Activated T-helper 1 cell treated with anti-CD3 and anti-CD28 coated beads, Interleukin-12 subunit alpha, Interleukin-12 subunit beta, Interleukin-2, Interleukin-4 antibody, amounts not matched to agents 30 ng/mL and 10 ng/mL and 1 ng/mL, durations not matched to agents 14 hours and 24 hours and 36 hours (primary cell): Measurements from ENCODE around the gene SH3GLB2. TPM values are rescaled to one million over a fixed set of nuclear protein-coding genes. Genes with fewer than 3 reads are reported as not detected.
"Not testable (repeated sequence)": the region's sequence is repeated elsewhere in the genome, so short reads cannot be mapped to it uniquely, and the experiment has no call there.

ENCODE experiments used
- DNase-seq: peaks from one replicate; pipeline ENCODE4 v3.0.0; 2021; ENCODE audit warnings: low spot score
- H3K27ac Mint-ChIP-seq: one replicate; pipeline ENCODE4 v1.8.0; 2021; ENCODE audit warnings: mild to moderate bottlenecking, mixed read lengths
- H3K27me3 Mint-ChIP-seq: one replicate; pipeline ENCODE4 v1.8.0; 2022; ENCODE audit warnings: mild to moderate bottlenecking, moderate library complexity, mixed read lengths; ENCODE audit not compliant: insufficient read depth
- H3K36me3 Mint-ChIP-seq: one replicate; pipeline ENCODE4 v1.8.0; 2021; ENCODE audit warnings: low read depth, mixed read lengths
- H3K4me1 Mint-ChIP-seq: one replicate; pipeline ENCODE4 v1.8.0; 2021; ENCODE audit warnings: low read depth, mixed read lengths
- H3K4me3 Mint-ChIP-seq: one replicate; pipeline ENCODE4 v1.8.0; 2021; ENCODE audit warnings: mild to moderate bottlenecking, moderate library complexity, mixed read lengths
- H3K9me3 Mint-ChIP-seq: one replicate; pipeline ENCODE4 v1.8.0; 2021; ENCODE audit warnings: mixed read lengths
- intact Hi-C: fragments of 100-400 bp; cut with micrococcal nuclease; formaldehyde crosslinking; loops from one replicate; pipeline ENCODE4 v1.15.1; 2024
- total RNA-seq: library from RNA; stranded (reverse); gene quantifications from 2 replicates; pipeline ENCODE4 v1.2.3, GENCODE V29; 2022

The SH3GLB2 gene
- total RNA-seq, 1 donor from 2014 or later, result 74.8 TPM

DNA sequence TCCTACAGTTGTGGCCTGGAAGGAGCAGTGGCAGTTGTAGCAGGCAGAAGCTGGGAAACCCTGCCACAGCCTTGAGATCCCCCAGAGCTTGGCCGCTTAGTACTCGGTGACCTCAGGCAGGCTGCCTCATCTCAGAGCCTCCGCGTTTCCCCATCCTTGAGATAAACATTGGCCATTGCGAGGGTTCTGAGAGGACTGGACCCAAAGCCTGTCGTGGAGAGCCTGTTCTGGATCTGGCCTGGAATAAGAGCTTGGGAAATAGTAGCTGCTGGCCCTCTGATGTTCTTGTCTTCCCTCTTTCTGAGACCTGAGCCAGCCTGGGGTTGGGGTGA is 9.6 kb upstream of the SH3GLB2 start:
- Mint-ChIP-seq H3K4me1 (peaks cover 20% of the 10 kb centered on the region), H3K27ac (peak overlapping the region; percentile 37), H3K4me3 (peak overlapping the region; percentile 97), H3K27me3 (peaks cover 2% of the 10 kb centered on the region), H3K36me3 (peaks cover 15% of the 10 kb centered on the region), H3K9me3 (no peaks in the 10 kb centered on the region)
- intact Hi-C loops, result loop anchor here (2.0 to 10.0 kb wide), 2 partner anchors 221 to 1813 kb away; no protein-coding TSS in a partner anchor
- DNase-seq, result no peak

DNA sequence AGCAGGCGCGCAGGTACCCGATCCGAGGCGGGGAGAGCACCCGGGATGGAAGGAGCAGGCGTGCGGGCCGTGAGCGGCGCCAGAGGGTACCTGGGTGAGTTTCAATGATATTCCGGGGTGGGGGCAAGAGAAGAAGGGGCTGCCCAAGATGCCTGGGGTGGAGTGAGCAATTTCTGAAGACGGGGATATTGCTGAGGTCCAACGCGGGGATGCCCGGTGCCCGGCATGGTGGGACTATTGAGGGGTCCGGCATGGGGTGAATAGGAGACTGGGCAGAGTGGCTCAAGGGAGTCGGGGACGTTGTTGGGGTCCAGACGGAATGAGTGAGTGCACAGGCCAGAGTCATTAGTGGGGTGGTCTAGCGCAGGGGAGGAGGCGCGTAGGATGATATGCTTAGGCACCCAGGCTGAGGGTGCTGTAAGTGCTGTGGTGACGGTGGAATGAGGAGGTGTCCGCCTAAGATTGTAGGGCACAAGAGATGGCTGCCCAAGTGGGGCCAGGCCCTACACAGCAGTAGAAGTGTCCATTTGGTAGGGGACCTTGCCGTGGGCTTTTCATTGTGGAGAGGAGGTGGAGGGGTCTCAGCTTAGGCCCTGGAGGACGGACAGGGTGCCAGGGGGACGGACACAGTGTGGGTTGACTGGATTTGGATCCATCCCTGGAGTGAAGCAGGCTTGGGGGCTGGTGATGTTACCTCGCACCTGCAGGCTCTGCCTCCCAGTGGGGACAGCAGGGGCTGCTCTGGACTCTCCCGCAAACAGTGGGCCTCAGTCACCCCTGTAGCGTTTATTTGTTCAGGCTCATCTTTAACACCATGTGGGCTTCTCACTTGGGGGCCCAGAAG is 9.0 kb upstream of the SH3GLB2 start:
- peak overlapping the region; percentile 79 for H3K27ac Mint-ChIP-seq
- DNase-seq, result no peak
- peak overlapping the region; percentile 97 for H3K4me3 Mint-ChIP-seq
- H3K36me3 Mint-ChIP-seq, result peaks cover 9% of the 10 kb centered on the region
- intact Hi-C loops, result loop anchor here (1.0 to 10.0 kb wide), 10 partner anchors 9 to 1812 kb away; partner anchors contain the start of genes BBLN, CRAT, DOLK and ENDOG
- H3K27me3 Mint-ChIP-seq, result peaks cover 2% of the 10 kb centered on the region
- H3K4me1 Mint-ChIP-seq, result peaks cover 20% of the 10 kb centered on the region
- no peaks in the 10 kb centered on the region for H3K9me3 Mint-ChIP-seq

DNA sequence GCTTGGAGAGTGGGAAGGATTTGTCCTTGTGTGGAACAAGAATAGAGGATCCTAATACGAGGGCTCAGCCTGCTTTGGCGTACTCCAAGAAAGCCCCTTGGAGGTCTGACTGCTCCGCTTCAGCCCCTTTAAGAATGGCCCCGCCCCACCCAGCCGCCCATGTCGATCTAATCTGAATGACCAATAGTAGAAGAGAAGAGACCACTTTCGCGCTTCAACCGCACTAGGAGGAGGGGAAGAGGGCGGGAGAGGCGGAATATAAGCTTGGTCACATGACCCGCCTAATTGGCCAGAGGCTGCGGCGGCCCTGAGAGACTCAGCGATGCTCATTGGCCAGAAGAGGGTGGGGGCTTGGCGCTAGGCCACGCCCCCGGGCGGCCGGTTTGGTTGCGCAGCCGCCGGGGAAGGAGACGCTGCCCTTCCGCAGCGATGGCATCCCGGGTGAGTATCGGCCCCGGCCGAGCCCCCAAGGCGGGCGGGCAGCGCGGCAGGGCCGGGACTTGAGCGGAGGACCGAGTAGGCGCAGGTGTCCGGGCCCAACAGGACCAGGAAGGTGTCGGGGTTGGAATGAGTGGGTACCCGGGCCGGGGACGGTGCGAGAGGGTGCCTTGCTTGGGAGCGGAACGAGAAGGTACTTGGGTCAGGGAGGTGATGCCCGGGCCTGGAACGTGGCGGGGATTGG is 8.3 kb upstream of the SH3GLB2 start, which contains the start of gene MIGA2:
Gene MIGA2 (plus strand): TSS at position 386 of the 682 bp plus-strand sequence. CDS start 3,969 bp downstream, outside the sequence.
- Mint-ChIP-seq H3K27me3 (peaks cover 2% of the 10 kb centered on the region), H3K27ac (peak within 1 kb of the TSS; percentile 79), H3K4me3 (peak within 1 kb of the TSS; percentile 97), H3K36me3 (peaks cover 3% of the 10 kb centered on the region), H3K9me3 (no peaks in the 10 kb centered on the region), H3K4me1 (peaks cover 20% of the 10 kb centered on the region)
- DNase-seq, result peak; percentile 95
- intact Hi-C loops, result loop anchor here (1.0 to 10.0 kb wide), 10 partner anchors 8 to 1812 kb away; partner anchors contain the start of genes BBLN, CRAT, DOLK and ENDOG

DNA sequence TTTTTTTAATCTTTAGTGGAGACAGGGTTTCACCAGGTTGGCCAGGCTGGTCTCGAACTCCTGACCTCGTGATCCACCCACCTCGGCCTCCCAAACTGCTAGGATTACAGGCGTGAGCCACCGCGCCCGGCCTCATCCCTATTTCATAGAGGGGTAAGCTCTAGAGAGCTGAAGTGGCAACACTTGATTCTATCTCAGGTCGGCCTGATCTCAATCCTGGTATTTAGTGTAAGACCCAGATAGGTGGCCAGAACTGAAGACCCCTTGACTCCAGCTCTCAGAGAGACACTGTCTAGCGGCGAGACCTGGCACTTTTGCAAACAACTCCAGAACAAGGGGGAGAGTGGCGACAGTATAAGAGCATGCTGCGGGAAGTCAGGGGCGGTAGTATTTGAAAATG is 7.7 kb upstream of the SH3GLB2 start:
- Mint-ChIP-seq H3K27ac (peak overlapping the region; percentile 54), H3K4me3 (peak overlapping the region; percentile 97), H3K4me1 (peaks cover 20% of the 10 kb centered on the region)
- H3K27me3 Mint-ChIP-seq, H3K9me3 Mint-ChIP-seq, H3K36me3 Mint-ChIP-seq, DNase-seq: not testable (repeated sequence)
- intact Hi-C loops, result loop anchor here (1.0 to 10.0 kb wide), 10 partner anchors 8 to 1811 kb away; partner anchors contain the start of genes BBLN, CRAT, DOLK and ENDOG

DNA sequence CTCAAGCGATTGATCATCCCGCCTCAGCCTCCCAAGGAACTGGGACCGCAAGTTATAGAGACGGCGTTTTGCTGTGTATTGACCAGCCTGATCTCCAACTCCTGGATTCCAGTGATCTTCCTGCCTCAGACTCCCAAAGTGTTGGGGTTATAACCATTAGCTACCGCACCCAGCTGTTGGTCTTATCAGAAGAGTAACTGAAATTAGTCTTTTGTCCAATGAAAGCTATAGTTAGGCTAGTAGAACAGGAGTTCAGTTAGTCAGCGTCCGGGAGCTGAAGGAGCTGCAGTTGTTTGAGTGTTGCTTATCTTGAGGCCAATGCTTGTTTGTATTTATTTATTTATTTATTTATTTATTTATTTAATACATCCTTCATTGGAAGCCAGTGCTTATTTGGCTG is 5.1 kb upstream of the SH3GLB2 start:
- no peak overlapping the region for H3K27ac Mint-ChIP-seq
- peaks cover 1% of the 10 kb centered on the region for H3K36me3 Mint-ChIP-seq
- DNase-seq, result no peak
- no peaks in the 10 kb centered on the region for H3K9me3 Mint-ChIP-seq
- intact Hi-C loops, result loop anchor here (10.0 kb wide), 1 partner anchor 1808 kb away; no protein-coding TSS in a partner anchor
- peaks cover 2% of the 10 kb centered on the region for H3K27me3 Mint-ChIP-seq
- peaks cover 24% of the 10 kb centered on the region for H3K4me1 Mint-ChIP-seq
- H3K4me3 Mint-ChIP-seq, result no peak overlapping the region

DNA sequence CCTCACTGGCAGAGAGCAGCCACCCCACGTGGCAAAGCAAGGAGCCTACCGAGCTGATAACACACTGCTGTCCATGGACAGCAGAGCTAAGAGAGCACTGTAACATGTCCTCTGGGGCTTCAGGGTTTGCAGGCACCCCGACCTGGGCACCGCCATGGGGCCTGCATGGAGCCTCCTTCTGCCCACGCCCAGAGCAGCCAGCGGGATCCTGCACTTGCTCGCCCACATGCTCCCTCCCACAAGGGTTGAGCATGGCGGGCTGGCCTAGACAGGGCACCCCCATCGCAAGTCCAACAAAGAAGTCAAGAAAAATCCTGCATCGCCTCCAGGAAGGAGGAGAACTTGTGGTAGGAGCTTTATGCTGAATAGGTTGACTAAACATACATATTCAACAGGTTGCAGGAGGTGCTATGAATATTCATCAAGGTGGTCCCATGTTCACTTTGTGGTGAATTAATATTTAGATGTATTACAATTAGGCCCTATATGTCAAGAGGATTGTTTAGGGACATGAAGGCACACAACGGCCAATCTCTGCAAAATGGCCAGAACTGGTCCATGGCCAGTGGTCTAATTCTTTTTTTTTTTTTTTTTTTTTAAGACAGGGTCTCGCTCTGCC is 4.5 kb upstream of the SH3GLB2 start:
- intact Hi-C loops, result loop anchor here (10.0 kb wide), 1 partner anchor 1808 kb away; no protein-coding TSS in a partner anchor
- H3K9me3 Mint-ChIP-seq, result no peaks in the 10 kb centered on the region
- no peak overlapping the region for H3K27ac Mint-ChIP-seq
- H3K27me3 Mint-ChIP-seq, result peaks cover 2% of the 10 kb centered on the region
- no peak for DNase-seq
- H3K4me1 Mint-ChIP-seq, result peaks cover 19% of the 10 kb centered on the region
- peaks cover 1% of the 10 kb centered on the region for H3K36me3 Mint-ChIP-seq
- no peak overlapping the region for H3K4me3 Mint-ChIP-seq

DNA sequence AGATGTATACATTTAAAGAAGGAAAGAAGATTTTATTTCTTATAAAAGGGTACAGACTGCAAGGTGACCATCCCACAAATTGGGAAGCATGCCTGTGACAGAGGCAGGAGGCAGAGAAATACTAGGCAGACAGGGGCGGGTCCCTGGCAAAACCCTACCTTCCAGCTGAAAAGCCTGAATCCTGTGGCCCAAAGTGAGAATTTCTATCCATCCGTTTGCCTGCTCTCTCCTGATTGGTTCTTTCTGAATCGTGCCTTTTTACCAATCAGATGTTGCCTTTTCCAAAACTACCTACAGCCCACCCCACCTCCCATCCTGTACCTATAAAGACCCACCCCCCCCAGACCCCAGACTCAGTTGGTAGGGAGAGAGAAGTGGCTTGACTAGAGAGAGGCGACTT is 3.4 kb upstream of the SH3GLB2 start:
- DNase-seq, result no peak
- intact Hi-C loops, result loop anchor here (10.0 kb wide), 1 partner anchor 1807 kb away; no protein-coding TSS in a partner anchor
- Mint-ChIP-seq H3K27ac (no peak overlapping the region), H3K27me3 (peaks cover 2% of the 10 kb centered on the region), H3K9me3 (no peaks in the 10 kb centered on the region), H3K4me3 (no peak overlapping the region), H3K36me3 (no peaks in the 10 kb centered on the region), H3K4me1 (peaks cover 18% of the 10 kb centered on the region)

DNA sequence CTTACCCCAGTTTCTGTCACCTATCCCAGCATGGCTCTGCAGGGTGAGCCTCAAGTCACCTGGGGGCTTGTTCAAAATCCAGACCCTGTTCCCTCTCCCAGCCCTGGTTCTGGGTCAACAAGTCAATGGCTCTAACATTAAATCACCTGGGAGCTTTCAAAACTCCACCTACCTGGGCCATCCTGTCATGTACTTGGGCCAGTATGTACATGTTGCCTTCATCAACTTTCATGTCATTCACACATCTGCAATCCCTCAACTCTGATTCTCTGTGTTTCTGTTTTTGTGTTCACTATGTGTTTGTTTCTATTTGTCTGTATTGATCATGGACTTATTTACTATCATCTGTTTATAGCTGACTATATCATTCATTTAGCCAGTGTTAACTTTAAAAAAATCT is 2.1 kb upstream of the SH3GLB2 start:
- DNase-seq, result no peak
- Mint-ChIP-seq H3K9me3 (no peaks in the 10 kb centered on the region), H3K27me3 (peaks cover 2% of the 10 kb centered on the region), H3K36me3 (no peaks in the 10 kb centered on the region), H3K4me1 (peaks cover 23% of the 10 kb centered on the region), H3K27ac (no peak overlapping the region), H3K4me3 (no peak overlapping the region)
- intact Hi-C loops, result loop anchor here (10.0 kb wide), 1 partner anchor 1805 kb away; no protein-coding TSS in a partner anchor

DNA sequence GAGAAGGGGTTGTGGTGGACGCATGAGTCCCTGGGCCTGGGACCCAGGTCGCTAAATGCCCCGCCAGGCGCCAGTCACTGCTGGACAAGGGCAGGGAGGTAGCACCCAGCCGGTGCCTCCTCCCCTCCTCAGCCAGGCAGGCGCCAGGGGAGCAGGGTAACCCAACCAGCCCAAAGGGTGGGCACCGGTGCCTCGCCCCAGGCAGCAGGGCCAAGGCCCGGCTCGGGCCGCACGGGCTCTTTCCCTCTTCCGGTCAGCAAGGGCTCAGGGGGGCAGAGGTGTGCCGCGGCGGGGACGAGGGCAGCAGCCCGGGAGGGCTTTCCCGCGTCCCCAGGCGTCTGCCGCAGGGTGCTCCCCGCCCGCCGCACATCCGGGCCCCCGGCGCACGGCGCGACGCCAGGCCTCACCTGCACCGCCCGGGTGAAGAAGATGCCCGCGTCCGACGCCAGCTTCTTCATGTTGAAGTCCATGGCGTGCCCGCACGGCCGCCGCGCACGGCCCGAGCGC is 393 bp downstream of the SH3GLB2 start:
- peak overlapping the region; percentile 91 for H3K4me3 Mint-ChIP-seq
- H3K36me3 Mint-ChIP-seq, result no peaks in the 10 kb centered on the region
- H3K4me1 Mint-ChIP-seq, result peaks cover 28% of the 10 kb centered on the region
- DNase-seq, result no peak
- H3K27me3 Mint-ChIP-seq, result no peaks in the 10 kb centered on the region
- intact Hi-C loops, result loop anchor here (1.0 to 5.0 kb wide), 12 partner anchors 9 to 809 kb away; partner anchors contain the start of genes CRAT, ENDOG, LRRC8A and MIGA2
- H3K9me3 Mint-ChIP-seq, result no peaks in the 10 kb centered on the region
- peak overlapping the region; percentile 80 for H3K27ac Mint-ChIP-seq

DNA sequence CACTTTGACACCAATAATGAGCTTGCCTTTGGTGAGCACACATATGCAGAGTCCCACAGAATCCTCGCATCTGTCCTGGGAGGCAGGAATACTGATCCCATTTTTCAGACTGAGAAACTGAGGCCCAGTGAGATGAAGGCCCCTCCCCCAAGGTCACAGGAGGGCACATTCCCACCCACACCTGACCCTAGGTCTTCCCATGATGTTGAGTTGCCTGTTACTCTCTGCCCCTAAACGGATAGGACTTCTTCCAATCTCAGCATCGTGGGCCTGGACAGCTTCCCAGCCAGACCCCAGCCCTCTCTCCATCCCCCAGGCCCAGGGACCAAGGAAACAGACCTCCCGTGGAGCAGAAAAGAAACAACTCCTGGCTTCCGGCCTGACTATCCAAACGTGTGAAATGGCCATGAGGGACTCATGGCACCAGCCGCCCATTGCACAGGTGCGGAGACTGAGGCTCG is 877 bp downstream of the SH3GLB2 start:
- Mint-ChIP-seq H3K27ac (peak overlapping the region; percentile 80), H3K4me3 (peak overlapping the region; percentile 91), H3K9me3 (no peaks in the 10 kb centered on the region), H3K4me1 (peaks cover 33% of the 10 kb centered on the region), H3K27me3 (no peaks in the 10 kb centered on the region), H3K36me3 (no peaks in the 10 kb centered on the region)
- DNase-seq, result no peak
- intact Hi-C loops, result loop anchor here (5.0 kb wide), 3 partner anchors 210 to 475 kb away; partner anchors contain the start of genes ENDOG, SPTAN1 and ZER1

DNA sequence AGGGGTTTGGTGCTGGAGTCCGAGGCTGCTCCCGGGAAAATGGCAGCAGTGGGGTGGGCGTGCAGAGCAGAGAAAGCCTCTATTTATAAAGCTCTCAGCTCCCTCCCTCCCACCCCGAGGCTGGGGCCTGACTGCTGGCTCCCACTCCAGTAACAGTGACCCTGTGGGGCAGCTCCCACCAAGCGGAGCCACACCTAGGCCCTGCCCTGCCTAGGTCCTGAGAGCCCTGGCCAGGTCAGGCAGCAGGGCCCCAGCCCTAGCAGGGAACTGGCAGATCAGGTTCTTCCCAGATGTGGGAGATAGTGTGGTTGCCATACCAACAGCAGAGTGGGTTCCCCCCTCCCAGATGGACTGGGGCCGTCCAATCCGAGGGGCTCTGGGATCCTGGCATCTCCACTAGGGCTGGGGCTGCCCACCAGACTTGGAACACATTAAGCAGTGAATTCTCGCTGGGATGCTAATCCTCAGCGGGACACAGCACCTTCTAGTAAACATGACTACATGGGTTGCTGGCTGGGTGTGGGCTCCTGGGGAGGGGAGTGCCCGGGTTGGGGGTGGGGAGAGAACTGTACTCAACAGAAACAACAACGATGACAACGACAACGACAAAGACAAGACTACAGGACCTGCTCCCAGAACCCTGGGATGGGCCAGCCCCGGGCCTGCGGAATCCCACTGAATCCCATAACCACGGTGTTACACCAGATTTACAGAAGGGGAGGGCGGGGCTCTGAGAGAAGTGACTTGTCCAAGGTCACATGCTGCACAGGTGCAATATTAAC is 1.5 kb downstream of the SH3GLB2 start:
- DNase-seq, result no peak
- no peaks in the 10 kb centered on the region for H3K9me3 Mint-ChIP-seq
- peak overlapping the region; percentile 91 for H3K4me3 Mint-ChIP-seq
- intact Hi-C loops, result loop anchor here (5.0 kb wide), 3 partner anchors 209 to 474 kb away; partner anchors contain the start of genes ENDOG, SPTAN1 and ZER1
- no peaks in the 10 kb centered on the region for H3K27me3 Mint-ChIP-seq
- H3K27ac Mint-ChIP-seq, result peak overlapping the region; percentile 80
- peaks cover 39% of the 10 kb centered on the region for H3K4me1 Mint-ChIP-seq
- H3K36me3 Mint-ChIP-seq, result no peaks in the 10 kb centered on the region
